NB4 (cell line): ENCODE measurements around the gene CLCF1.
"Not testable (repeated sequence)": the region's sequence is repeated elsewhere in the genome, so short reads cannot be mapped to it uniquely, and the experiment has no call there.

ENCODE experiments used
- DNase-seq: peaks from one replicate; pipeline ENCODE4 v3.0.0; 2010; ENCODE audit warnings: low read depth
- H3K4me3 ChIP-seq: one replicate; pipeline ENCODE4 v1.5.1; 2011; ENCODE audit warnings: mild to moderate bottlenecking, low read depth, low read length, moderate library complexity
- MYC ChIP-seq: IDR thresholded peaks from 2 replicates; pipeline ENCODE4 v1.6.1; 2011; ENCODE audit warnings: low read depth, low read length
- POLR2A ChIP-seq: IDR thresholded peaks from 2 replicates; pipeline ENCODE4 v1.6.1; 2011; ENCODE audit warnings: mild to moderate bottlenecking; ENCODE audit not compliant: insufficient read length; ENCODE audit errors: extremely low read depth
- TF ChIP-seq, protein P1 (sequence below): IDR thresholded peaks from one replicate; pipeline ENCODE4 v1.5.1; 2012; ENCODE audit warnings: low read depth, low read length
- TF ChIP-seq, protein P2 (sequence below): IDR thresholded peaks from 2 replicates; pipeline ENCODE4 v1.6.1; 2011; ENCODE audit warnings: low read depth, low read length

Gene CLCF1

DNA sequence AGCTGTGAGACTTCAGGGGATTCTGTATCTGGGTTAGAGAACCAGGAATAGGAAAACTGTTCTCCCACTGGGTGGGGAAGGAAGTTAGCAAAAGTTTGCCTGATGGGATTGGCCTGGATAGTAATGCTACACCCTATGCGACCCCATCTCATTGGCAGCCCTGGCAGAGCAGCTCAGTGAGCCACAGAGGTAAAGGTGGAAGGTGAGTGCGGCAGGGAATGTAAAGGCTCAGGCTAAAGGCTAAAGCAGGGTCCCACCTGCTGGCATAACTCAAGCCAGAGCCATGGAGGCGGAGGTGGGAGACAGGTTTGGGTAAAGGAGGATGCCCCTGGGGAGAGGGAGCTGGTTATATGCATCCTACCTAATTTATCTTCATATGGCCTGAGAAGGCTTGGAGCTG, 51.3 kb downstream of the CLCF1 start:
- no peak for DNase-seq
- TF ChIP-seq, protein P1, sequence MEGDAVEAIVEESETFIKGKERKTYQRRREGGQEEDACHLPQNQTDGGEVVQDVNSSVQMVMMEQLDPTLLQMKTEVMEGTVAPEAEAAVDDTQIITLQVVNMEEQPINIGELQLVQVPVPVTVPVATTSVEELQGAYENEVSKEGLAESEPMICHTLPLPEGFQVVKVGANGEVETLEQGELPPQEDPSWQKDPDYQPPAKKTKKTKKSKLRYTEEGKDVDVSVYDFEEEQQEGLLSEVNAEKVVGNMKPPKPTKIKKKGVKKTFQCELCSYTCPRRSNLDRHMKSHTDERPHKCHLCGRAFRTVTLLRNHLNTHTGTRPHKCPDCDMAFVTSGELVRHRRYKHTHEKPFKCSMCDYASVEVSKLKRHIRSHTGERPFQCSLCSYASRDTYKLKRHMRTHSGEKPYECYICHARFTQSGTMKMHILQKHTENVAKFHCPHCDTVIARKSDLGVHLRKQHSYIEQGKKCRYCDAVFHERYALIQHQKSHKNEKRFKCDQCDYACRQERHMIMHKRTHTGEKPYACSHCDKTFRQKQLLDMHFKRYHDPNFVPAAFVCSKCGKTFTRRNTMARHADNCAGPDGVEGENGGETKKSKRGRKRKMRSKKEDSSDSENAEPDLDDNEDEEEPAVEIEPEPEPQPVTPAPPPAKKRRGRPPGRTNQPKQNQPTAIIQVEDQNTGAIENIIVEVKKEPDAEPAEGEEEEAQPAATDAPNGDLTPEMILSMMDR = no peak
- TF ChIP-seq POLR2A (no peak), MYC (no peak)
- TF ChIP-seq, protein P2, sequence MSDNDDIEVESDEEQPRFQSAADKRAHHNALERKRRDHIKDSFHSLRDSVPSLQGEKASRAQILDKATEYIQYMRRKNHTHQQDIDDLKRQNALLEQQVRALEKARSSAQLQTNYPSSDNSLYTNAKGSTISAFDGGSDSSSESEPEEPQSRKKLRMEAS = no peak
- no peak overlapping the region for H3K4me3 ChIP-seq

DNA sequence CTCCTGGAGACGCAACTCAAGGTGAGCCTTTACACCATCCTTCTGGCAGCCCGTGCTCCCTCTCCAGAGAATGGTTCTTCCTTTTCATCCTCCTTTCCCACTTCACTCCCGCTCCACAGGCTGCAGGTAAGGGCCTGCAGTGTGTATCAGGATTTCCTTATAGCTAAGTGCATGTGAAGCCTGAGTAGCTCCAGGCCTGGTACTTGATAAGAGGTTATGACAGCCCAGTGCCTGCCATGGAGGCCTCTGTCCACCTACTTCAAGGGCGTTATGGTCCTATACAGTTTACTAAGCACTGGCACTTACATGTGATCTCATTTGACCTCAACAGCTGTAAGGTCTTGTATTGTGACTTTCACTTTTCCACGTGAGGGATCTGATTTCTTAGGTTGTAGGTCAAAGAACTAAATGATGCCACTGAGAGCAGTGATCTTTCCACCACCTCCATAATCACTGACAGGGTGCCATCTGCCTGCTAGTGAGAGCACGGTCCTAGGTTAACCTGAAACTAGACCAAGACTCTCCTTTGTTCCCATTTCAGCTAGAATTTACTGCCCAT, 52.0 kb downstream of the CLCF1 start:
- no peak overlapping the region for H3K4me3 ChIP-seq
- TF ChIP-seq POLR2A = no peak
- TF ChIP-seq, protein P1 = no peak
- TF ChIP-seq, protein P2 = no peak
- no peak for TF ChIP-seq MYC
- no peak for DNase-seq

DNA sequence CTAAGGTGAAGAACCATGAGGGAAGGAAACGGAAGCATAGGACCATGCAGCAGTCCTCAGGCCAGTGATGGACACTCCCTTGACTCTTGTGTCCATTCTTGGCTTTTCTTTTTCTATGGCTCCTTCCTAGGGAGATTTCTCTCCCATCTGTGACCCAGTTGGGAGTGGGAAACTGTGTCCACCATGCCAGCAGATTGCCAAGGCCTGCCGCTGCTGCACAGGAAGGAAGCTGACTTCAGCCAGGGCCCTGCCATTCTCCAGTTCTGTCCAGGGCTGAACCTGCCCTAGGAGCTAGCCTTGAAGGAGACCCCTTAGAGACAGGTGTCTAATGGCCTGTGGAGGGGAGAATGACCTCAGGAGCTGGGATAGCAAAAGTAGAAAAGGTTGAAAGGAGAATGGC, 52.7 kb downstream of the CLCF1 start:
- no peak overlapping the region for H3K4me3 ChIP-seq
- TF ChIP-seq, protein P1 = no peak
- TF ChIP-seq, protein P2 = no peak
- TF ChIP-seq POLR2A = no peak

DNA sequence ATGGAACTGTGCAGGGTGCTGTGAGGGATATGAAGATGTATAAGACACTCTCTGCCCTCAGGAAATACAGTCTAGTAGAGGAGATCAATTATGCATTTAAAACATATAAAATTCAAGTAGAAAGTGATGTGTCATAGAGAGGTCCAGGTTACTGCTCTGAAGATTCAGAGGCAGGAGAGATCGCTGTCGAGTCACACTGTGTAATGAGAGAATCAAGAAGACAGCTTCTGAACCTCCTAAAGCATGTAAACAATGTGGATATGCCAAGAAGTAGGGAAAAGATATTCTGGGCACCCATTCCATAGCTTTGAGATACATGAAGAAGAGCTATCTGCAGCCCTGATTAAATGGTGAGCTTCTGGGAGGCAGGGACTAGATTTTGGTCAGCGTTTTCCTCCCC, 53.4 kb downstream of the CLCF1 start:
- TF ChIP-seq, protein P2 = no peak
- TF ChIP-seq POLR2A (no peak), MYC (no peak)
- TF ChIP-seq, protein P1 = no peak
- H3K4me3 ChIP-seq = no peak overlapping the region
- no peak for DNase-seq

More for the DNA sequence above, 52.7 kb downstream of the CLCF1 start:
- no peak for DNase-seq

DNA sequence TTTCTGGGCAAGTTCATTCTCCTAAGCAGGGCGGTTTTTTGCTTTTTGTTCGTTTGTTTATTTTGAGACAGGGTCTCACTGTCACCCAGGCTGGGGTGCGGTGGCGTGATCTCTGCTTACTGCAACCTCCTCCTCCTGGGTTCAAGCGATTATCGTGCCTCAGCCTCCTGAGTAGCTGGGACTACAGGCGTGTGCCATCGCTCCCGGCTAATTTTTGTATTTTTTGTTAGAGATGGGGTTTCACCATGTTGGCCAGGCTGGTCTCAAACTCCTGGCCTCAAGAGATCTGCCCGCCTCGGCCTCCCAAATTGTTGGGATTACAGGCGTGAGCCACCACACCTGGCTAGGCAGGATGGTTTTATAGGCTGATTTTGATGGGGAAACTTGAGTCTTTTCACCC, 54.5 kb downstream of the CLCF1 start:
- peak overlapping the region; percentile 77 for H3K4me3 ChIP-seq

DNA sequence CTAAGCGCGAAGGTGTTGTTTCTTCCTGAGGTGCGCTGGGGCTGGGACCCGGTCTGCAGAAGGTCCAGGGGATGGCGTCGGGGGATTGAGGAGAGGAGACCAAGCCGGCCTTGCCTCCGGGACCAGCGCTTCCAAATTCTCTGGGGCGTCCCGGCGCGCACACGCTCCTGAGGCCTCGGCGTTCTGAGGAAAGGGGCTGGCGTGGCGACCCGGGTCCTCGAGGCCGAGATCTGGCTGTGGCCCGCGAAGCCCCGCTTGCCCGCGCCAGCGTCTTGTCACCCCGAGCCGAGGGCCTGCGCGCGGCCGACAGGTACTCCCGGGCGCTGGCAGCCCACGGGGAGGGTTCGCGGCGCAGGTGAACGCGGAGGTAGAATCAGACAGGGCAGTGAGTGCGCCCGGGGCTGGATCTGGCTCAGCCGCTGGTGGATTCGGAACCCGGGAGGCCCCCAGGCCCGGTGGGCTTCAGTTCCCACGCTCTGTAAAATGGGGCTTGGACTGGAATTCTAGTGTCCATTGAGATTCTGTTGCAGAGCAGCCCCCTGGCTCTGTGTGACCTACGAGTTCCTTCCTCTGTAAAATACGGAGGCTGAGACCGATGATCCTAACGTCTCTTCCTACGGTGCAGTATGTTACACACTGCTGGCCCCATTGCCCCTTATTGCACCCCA, 55.4 kb downstream of the CLCF1 start:
- DNase-seq = no peak
- H3K4me3 ChIP-seq = peak overlapping the region; percentile 77
- TF ChIP-seq, protein P2 = no peak
- TF ChIP-seq, protein P1 = no peak
- TF ChIP-seq POLR2A (no peak), MYC (no peak)

More for the DNA sequence above, 54.5 kb downstream of the CLCF1 start:
- not testable (repeated sequence) for DNase-seq
